ENCODE measurements around the gene BAIAP2L1.

- no peak for TF ChIP-seq ZFP1 (CRISPR knock-in tag; IDR thresholded peaks at IDR 0.05)
- no peak for TF ChIP-seq EZH2 (IDR thresholded peaks at IDR 0.05; ENCODE audit: borderline replicate concordance, low read depth, low read length)
- no peak for TF ChIP-seq SOX6 (IDR thresholded peaks at IDR 0.05)
- no peak for TF ChIP-seq LARP7 (IDR thresholded peaks at IDR 0.05)
- TF ChIP-seq MYBL2 (IDR thresholded peaks at IDR 0.05; ENCODE audit: low read depth) = no peak
- TF ChIP-seq MYBL2 (CRISPR knock-in tag; IDR thresholded peaks at IDR 0.05; ENCODE audit: borderline replicate concordance) = no peak
Measured at GRCh38 chr7:98351136-98351535, 49.8 kb downstream of the BAIAP2L1 start.
